ENCODE results near the gene POLR1D. TPM values are rescaled to one million over a fixed set of nuclear protein-coding genes. Genes with fewer than 3 reads are reported as not detected.

Gene POLR1D
- total RNA-seq, 1 experiment from 2014 or later, result 198 TPM

- no peak for TF ChIP-seq PRDM15 (CRISPR knock-in tag; IDR thresholded peaks at IDR 0.05)
- no peak for TF ChIP-seq FOXP4 (CRISPR knock-in tag; IDR thresholded peaks at IDR 0.05)
- TF ChIP-seq NFE2L1 (CRISPR knock-in tag; IDR thresholded peaks at IDR 0.05), result no peak
- TF ChIP-seq ZNF671 (CRISPR knock-in tag; IDR thresholded peaks at IDR 0.05), result no peak
- TF ChIP-seq E2F1 (CRISPR knock-in tag; IDR thresholded peaks at IDR 0.05), result no peak
- TF ChIP-seq ZNF138 (CRISPR knock-in tag; conservative IDR thresholded peaks at IDR 0.05), result no peak
- TF ChIP-seq ZNF219 (CRISPR knock-in tag; IDR thresholded peaks at IDR 0.05; ENCODE audit: borderline replicate concordance), result no peak
- TF ChIP-seq ZNF423 (CRISPR knock-in tag; IDR thresholded peaks at IDR 0.05), result no peak
- no peak for TF ChIP-seq ZNF281 (CRISPR knock-in tag; IDR thresholded peaks at IDR 0.05)
- no peak for TF ChIP-seq FOXP1 (CRISPR knock-in tag; IDR thresholded peaks at IDR 0.05; ENCODE audit: borderline replicate concordance)
Measured at GRCh38 chr13:27666951-27667350, 45.3 kb downstream of the POLR1D start (continued).

- Mint-ChIP-seq H3K4me3 (no peak overlapping the region), H3K36me3 (peaks cover 7% of the 10 kb centered on the region; the same call in 1 of the 2 replicates), H3K4me1 (peaks cover 12% of the 10 kb centered on the region), H3K27ac (no peak overlapping the region), H3K27me3 (ENCODE audit: low read depth) (no peaks in the 10 kb centered on the region), H3K9me3 (0 out of 2 replicates have a peak, but pooled peaks cover 6% of the 10 kb centered on the region)
- ATAC-seq (no peak), DNase-seq (ENCODE audit: low spot score) (no peak)
- POLR2A ChIA-PET, result interaction anchor here (1.1 kb wide), 1 partner anchor 115 kb away, joined by 6 read pairs; no protein-coding TSS in a partner anchor
- CTCF ChIA-PET, result interaction anchor here (1.1 kb wide), 1 partner anchor 30 kb away, joined by 3 read pairs; no protein-coding TSS in a partner anchor
- TF ChIP-seq ELF4 (CRISPR knock-in tag; IDR thresholded peaks at IDR 0.05; ENCODE audit: low read depth) (no peak), PRDM15 (CRISPR knock-in tag; IDR thresholded peaks at IDR 0.05) (no peak), ATF2 (CRISPR knock-in tag; IDR thresholded peaks at IDR 0.05; ENCODE audit: borderline replicate concordance, low read depth) (no peak), ZNF317 (CRISPR knock-in tag; IDR thresholded peaks at IDR 0.05; ENCODE audit: borderline replicate concordance, low read depth) (no peak), ZNF121 (CRISPR knock-in tag; IDR thresholded peaks at IDR 0.05) (no peak), MYBL2 (CRISPR knock-in tag; IDR thresholded peaks at IDR 0.05) (no peak), ZBTB43 (CRISPR knock-in tag; IDR thresholded peaks at IDR 0.05) (no peak), ZNF396 (CRISPR knock-in tag; IDR thresholded peaks at IDR 0.05; ENCODE audit: borderline replicate concordance) (no peak), NR2C2 (CRISPR knock-in tag; IDR thresholded peaks at IDR 0.05) (no peak), ETV6 (CRISPR knock-in tag; IDR thresholded peaks at IDR 0.05) (no peak)
Measured at GRCh38 chr13:27667946-27668345, 46.3 kb downstream of the POLR1D start.
